ENCODE measurements around the gene GKN1. TPM values are rescaled to one million over a fixed set of nuclear protein-coding genes. Genes with fewer than 3 reads are reported as not detected.

GKN1 gene
- total and polyA plus RNA-seq, 2 of the 8 experiments (the other 6 are each of a cell fraction or from before 2014, with no cell fraction given) = not detected

DNA sequence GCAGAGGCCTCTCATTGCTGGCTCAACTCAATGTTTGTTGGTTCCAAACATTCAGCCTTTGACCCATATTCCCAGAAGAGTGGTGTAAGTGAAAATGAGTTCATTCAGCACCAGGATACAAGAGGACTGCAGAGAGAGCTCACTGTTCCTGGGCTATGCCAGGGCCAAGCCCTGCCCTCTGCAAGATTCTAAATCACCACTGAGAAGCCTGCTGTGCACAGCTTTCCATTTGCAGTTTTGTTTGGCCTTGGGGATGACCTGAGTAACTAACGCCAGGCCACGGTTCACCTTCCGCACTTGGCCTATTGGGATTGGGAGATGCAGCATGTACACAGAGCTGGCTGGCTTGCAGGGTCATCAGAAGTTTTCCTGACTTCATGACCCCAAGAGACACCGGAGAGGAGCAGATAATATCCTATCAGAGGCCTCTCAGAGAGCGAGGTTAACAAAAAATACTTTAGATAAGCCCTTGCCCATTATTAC is 12.6 kb downstream of the GKN1 start:
- Histone ChIP-seq H3K23me2 (ENCODE audit: low read depth, low read length) (no peaks in the 10 kb centered on the region), H3K14ac (ENCODE audit: insufficient read length) (no peak overlapping the region), H3K36me3 (ENCODE audit: control insufficient read depth in 2 of 4, insufficient read depth in 4 of 4, low read length in 3 of 4) (no peaks in the 10 kb centered on the region), H2BK15ac (ENCODE audit: low read length) (no peak overlapping the region), H3K79me1 (ENCODE audit: low read depth, low read length) (no peaks in the 10 kb centered on the region), H3K4me1 (replicated peaks in 1 of 4; ENCODE audit: control insufficient read depth in 3 of 4, insufficient read depth in 4 of 4, low read length in 3 of 4) (no peaks in the 10 kb centered on the region), H4K8ac (ENCODE audit: extremely low read depth, insufficient read depth, low read length) (no peak overlapping the region), H4K91ac (replicated peaks; ENCODE audit: insufficient read length, low read length) (no peak overlapping the region), H3K23ac (ENCODE audit: insufficient read length) (no peak overlapping the region), H2BK5ac (ENCODE audit: low read depth, low read length) (no peak overlapping the region), H2AFZ (ENCODE audit: low read length) (no peak overlapping the region), H4K20me1 (replicated peaks in 1 of 2; ENCODE audit: control insufficient read depth in 1 of 2, insufficient read depth in 2 of 2, low read length in 2 of 2) (no peaks in the 10 kb centered on the region), H3K79me2 (ENCODE audit: control insufficient read depth in 1 of 2, insufficient read depth in 2 of 2, low read length in 2 of 2) (no peaks in the 10 kb centered on the region), H3K4me2 (ENCODE audit: insufficient read depth in 1 of 2, low read depth in 2 of 2, low read length in 2 of 2) (no peak overlapping the region), H3K4me3 (ENCODE audit: extremely low read depth in 1 of 4, insufficient read depth in 2 of 4, low read depth in 3 of 4, low read length in 4 of 4) (no peak overlapping the region), H3K27me3 (replicated peaks in 1 of 4; ENCODE audit: control insufficient read depth in 3 of 4, extremely low read depth in 1 of 4, insufficient read depth in 3 of 4, low read length in 3 of 4) (no peaks in the 10 kb centered on the region), H2BK12ac (ENCODE audit: low read depth, low read length) (no peak overlapping the region), H3K56ac (replicated peaks; ENCODE audit: insufficient read length, low read depth, low read length) (no peak overlapping the region), H3K9ac (replicated peaks in 1 of 4; ENCODE audit: extremely low read depth in 1 of 4, low read depth in 3 of 4, low read length in 3 of 4) (no peak overlapping the region), H3K27ac (ENCODE audit: low read depth, low read length) (no peak overlapping the region), H2BK20ac (ENCODE audit: low read length) (no peak overlapping the region), H2AK5ac (ENCODE audit: low read depth, low read length) (no peak overlapping the region), H3K4ac (replicated peaks; ENCODE audit: insufficient read length, low read depth, low read length) (no peak overlapping the region), H3K18ac (ENCODE audit: extremely low read depth, low read length) (no peak overlapping the region), H4K5ac (ENCODE audit: insufficient read length, low read depth, low read length) (no peak overlapping the region), H2BK120ac (replicated peaks; ENCODE audit: low read depth, low read length) (no peak overlapping the region), H3K9me3 (ENCODE audit: insufficient read depth in 2 of 2, low read depth in 1 of 2, low read length in 1 of 2) (no peaks in the 10 kb centered on the region)
- 91% methylated on average over 5 of the region's 5 CpGs; no CpG with 5 or more reads in 1 of the 2 experiments for WGBS, 2 experiments (ENCODE audit: extremely low coverage in 1 of 2, insufficient coverage in 1 of 2, insufficient read length in 1 of 2, insufficient replicate concordance in 2 of 2, low coverage in 1 of 2, low lambda C conversion rate in 2 of 2, missing lambda C conversion rate in 1 of 2)
- TF ChIP-seq TAF7 (optimal IDR thresholded peaks at IDR 0.05; ENCODE audit: borderline replicate concordance, low read depth, low read length) = no peak
- no peak for TF ChIP-seq SRF (IDR thresholded peaks at IDR 0.05; ENCODE audit: low read depth, low read length)
- POLR2A ChIA-PET (ENCODE audit: partially characterized antibody) = no interaction called here
- CTCF ChIA-PET (ENCODE audit: partially characterized antibody) = no interaction called here
- no peak for DNase-seq (ENCODE audit: low read depth in 1 of 2, low spot score in 2 of 2)
- FAIRE-seq = no peak
